ENCODE results near the gene NEBL.

NEBL gene

DNA sequence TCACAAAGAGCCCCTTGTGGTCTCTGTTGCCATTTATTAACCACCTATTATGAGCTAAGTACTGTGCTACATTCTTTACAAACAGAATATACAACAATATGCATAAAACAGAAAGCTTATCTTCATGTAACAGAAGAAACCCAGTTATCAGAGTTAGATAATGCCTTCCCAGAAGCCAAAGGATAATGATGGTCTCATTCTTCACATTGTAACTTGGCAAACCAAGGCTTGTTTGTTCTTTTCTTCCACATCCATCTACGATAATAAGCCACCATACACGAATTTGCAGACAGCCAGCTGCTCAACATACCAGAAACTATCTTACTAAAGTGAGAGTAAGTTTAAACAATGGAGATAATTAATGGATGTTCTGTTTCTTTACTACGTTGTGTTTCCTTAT is 127.6 kb downstream of the NEBL start:
- no peak for FAIRE-seq
- DNase-seq (ENCODE audit: insufficient read length, low spot score) = no peak

DNA sequence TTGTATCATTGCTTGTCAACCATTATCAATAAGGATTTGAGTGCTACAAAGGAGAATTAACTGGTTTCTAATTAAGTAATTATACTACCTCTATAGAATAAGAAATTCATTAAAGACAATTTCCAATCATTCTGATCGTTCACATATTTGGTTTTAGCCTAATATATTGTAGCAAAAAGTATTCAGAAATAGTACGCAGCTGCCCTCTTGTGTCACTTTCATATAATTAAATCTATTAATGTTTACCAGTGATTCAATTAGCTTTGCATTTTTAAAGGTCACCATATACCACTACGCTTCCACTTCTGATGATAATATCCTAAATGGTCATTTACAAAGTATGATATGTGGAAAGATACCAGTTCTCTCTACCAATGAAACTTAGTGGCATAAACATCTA is 128.3 kb downstream of the NEBL start:
- TF ChIP-seq, protein P1, sequence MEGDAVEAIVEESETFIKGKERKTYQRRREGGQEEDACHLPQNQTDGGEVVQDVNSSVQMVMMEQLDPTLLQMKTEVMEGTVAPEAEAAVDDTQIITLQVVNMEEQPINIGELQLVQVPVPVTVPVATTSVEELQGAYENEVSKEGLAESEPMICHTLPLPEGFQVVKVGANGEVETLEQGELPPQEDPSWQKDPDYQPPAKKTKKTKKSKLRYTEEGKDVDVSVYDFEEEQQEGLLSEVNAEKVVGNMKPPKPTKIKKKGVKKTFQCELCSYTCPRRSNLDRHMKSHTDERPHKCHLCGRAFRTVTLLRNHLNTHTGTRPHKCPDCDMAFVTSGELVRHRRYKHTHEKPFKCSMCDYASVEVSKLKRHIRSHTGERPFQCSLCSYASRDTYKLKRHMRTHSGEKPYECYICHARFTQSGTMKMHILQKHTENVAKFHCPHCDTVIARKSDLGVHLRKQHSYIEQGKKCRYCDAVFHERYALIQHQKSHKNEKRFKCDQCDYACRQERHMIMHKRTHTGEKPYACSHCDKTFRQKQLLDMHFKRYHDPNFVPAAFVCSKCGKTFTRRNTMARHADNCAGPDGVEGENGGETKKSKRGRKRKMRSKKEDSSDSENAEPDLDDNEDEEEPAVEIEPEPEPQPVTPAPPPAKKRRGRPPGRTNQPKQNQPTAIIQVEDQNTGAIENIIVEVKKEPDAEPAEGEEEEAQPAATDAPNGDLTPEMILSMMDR (IDR thresholded peaks at IDR 0.05; ENCODE audit: insufficient read depth, missing control alignments) = peak; percentile 21
- DNase-seq (ENCODE audit: insufficient read length, low spot score) (no peak), FAIRE-seq (no peak)

More for the DNA sequence above, 127.6 kb downstream of the NEBL start:
- TF ChIP-seq, protein P1 (IDR thresholded peaks at IDR 0.05; ENCODE audit: insufficient read depth, missing control alignments) = no peak

DNA sequence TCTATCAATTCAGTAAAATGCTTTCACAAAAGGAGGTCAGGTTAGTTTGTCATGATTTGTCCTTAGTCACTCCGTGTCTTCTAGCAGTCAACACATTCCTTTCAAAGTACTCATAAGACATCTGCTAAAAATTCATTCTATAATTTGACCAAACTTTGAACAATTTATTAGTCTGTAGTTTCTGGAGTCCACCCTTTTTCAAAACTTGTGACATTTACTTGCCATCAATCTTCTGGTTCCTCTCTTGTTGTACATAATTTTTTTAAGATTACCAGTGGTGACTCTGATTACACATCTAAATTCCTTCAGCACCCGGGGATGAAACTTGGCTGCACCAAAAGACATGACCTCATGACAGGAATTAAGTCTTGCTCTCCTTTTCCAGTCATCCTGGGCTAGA is 130.1 kb downstream of the NEBL start:
- TF ChIP-seq, protein P1 (IDR thresholded peaks at IDR 0.05; ENCODE audit: insufficient read depth, missing control alignments) = no peak
- FAIRE-seq (no peak), DNase-seq (ENCODE audit: insufficient read length, low spot score) (no peak)

DNA sequence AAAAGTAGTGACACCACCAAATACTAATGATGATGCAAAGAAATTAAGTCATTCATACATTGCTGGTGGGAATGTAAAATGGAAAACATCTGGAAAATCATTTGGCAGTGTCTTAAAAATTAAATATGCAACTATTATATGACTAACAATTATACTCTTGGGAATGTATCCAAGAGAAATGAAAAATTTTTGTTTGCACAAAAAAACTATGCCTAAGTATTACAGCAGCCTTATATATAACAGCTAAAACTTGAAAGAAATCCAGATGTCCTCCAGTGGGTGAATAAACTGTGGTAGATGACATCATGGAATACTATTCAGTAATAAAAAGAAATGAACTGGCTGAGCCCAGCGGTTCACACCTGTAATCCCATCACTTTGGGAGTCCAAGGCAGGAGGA is 132.0 kb downstream of the NEBL start:
- TF ChIP-seq, protein P1 (IDR thresholded peaks at IDR 0.05; ENCODE audit: insufficient read depth, missing control alignments) = no peak
- FAIRE-seq (no peak), DNase-seq (ENCODE audit: insufficient read length, low spot score) (no peak)

DNA sequence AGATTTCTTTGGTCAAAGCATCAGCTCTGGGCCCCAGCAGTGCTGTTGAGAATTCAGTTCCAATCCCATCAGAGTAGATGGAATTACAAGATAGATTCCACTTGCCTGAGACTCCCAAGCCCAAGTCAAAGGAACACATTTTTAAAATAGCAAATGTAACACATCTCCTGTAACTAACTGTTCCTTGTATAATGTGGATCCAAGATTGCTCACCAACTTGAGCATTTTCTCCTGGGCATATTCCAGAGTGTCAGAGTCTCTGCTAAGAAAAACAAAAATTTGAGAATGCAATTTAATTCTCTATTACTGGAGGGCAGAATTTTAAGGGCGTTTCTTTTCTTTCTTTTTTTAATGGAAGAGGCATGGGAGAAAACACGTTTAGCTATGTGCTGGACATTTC is 136.7 kb downstream of the NEBL start:
- DNase-seq (ENCODE audit: insufficient read length, low spot score) (no peak), FAIRE-seq (no peak)
- TF ChIP-seq, protein P1 (IDR thresholded peaks at IDR 0.05; ENCODE audit: insufficient read depth, missing control alignments) = no peak

DNA sequence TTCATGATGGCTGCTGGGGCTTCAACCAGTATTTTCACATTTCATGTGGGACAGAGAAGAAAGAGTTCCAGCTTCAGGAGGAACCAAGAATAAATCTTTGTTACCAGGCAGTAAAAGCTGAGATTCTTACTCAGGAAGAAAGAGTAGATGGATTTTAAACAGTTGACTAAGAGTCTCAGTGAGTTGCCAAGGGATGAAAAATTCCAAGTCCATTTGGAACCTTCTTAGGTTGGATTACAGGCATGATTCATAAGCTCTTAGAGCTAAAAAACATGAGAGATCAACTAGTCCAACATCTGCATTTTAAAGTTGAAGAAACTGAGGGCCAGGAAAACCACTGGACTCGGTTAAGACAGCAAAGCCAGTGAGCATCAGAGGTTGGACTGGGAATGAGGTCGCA is 148.6 kb downstream of the NEBL start:
- FAIRE-seq = no peak

DNA sequence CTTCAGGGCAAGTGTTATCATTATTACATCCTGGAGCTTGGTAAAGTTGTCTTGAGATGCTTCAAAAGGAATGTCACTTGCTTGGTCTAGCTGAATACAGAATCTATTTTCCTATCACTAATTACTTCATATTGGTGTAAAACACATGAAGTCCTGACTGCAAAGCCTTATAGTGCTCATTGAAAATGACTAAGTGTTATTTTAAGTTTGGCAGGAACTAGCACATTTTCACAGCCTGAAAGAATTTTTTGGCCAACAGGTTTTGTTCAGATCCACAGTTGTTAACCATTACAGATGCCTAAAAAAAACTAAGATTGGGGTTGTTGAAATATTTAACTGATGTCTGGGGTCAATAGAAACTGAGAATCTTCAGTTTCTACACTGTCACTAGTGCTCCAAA is 149.3 kb downstream of the NEBL start:
- TF ChIP-seq, protein P1 (IDR thresholded peaks at IDR 0.05; ENCODE audit: insufficient read depth, missing control alignments) = no peak

More for the DNA sequence above, 148.6 kb downstream of the NEBL start:
- no peak for DNase-seq (ENCODE audit: insufficient read length, low spot score)
- TF ChIP-seq, protein P1 (IDR thresholded peaks at IDR 0.05; ENCODE audit: insufficient read depth, missing control alignments) = no peak

More for the DNA sequence above, 149.3 kb downstream of the NEBL start:
- DNase-seq (ENCODE audit: insufficient read length, low spot score) = no peak
- FAIRE-seq = no peak

All from D721Med (cell line).